Fibroblast of the conjunctiva (primary cell): ENCODE data around the gene ZNF317.
"Not testable (repeated sequence)": the region's sequence is repeated elsewhere in the genome, so short reads cannot be mapped to it uniquely, and the experiment has no call there.

Experiments
- DNase-seq: peaks from one replicate; pipeline ENCODE4 v3.0.0-alpha.2; 2010; ENCODE audit warnings: low read depth

The ZNF317 gene

GRCh38 chr19:9175326-9175725, 35.1 kb downstream of the ZNF317 start:
- DNase-seq = no peak

- DNase-seq = no peak
These were observed 38.7 kb downstream of the ZNF317 start, which contains the start of gene OR7D2 for GRCh38 chr19:9178901-9179300. OR7D2 (plus strand) TSS chr19:9178979; CDS start chr19:9185782, 6,803 bp downstream.

GRCh38 chr19:9183000-9183399, 42.8 kb downstream of the ZNF317 start:
- DNase-seq = no peak

GRCh38 chr19:9187191-9187590, 47.0 kb downstream of the ZNF317 start:
- no peak for DNase-seq

GRCh38 chr19:9189535-9189934, 49.3 kb downstream of the ZNF317 start:
- no peak for DNase-seq

GRCh38 chr19:9198044-9198443, 57.8 kb downstream of the ZNF317 start:
- not testable (repeated sequence) for DNase-seq

- peak; percentile 38 for DNase-seq
These were observed 65.4 kb downstream of the ZNF317 start for GRCh38 chr19:9205501-9206113.
